Kidney epithelial cell (primary cell): ENCODE results near the gene PYGO2. TPM values are rescaled to one million over a fixed set of nuclear protein-coding genes. Genes with fewer than 3 reads are reported as not detected.

ENCODE experiments used
- DNase-seq: peaks from one replicate; pipeline ENCODE4 v3.0.0-alpha.2; 2010; ENCODE audit warnings: low read depth
- H3K27me3 ChIP-seq: 2 replicates; pipeline ENCODE4 v1.6.0; 2011; ENCODE audit warnings: low read length; ENCODE audit not compliant: control insufficient read depth, insufficient read depth
- H3K36me3 ChIP-seq: 2 replicates; pipeline ENCODE4 v1.5.1; 2011; ENCODE audit warnings: low read length; ENCODE audit not compliant: control insufficient read depth, insufficient read depth
- H3K4me3 ChIP-seq: 2 replicates; pipeline ENCODE4 v1.5.1; 2011; ENCODE audit warnings: low read depth, mild to moderate bottlenecking, control low read depth, low read length
- total RNA-seq: library from RNA; depleted of rRNA; stranded (reverse); fragments of >200 nt; gene quantifications from 2 replicates; pipeline ENCODE4 v1.2.3, GENCODE V29; 2015
- TF ChIP-seq, protein P1 (sequence below): IDR thresholded peaks from 2 replicates; pipeline ENCODE4 v1.5.1; 2011; ENCODE audit warnings: mild to moderate bottlenecking, moderate library complexity, low read length, control low read depth, inconsistent platforms; ENCODE audit not compliant: insufficient read depth, poor library complexity, severe bottlenecking

The PYGO2 gene
- total RNA-seq, 1 donor from 2014 or later: 21.2 TPM

DNA sequence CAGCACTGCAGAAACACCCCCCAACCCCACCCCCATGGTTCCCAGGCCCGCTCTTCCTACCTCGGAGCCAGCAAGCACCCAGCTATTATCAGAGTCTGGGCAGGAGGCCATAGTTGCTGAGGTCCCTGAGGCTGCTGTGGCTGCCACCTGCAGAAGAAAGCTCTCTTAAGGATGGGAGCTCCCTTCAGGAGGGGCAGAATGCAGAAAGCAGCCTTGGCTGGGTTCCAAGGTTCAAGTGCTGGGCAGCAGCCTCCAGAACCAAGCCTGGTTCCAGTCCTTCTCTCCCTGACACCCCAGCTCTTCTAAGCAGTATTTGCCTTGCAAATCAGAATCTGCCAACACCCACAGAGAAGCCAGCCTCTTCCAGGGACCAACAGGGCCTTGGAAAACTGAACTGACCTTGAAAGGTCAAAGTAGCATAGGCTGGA lies 8.0 kb downstream of the PYGO2 start:
- TF ChIP-seq, protein P1, sequence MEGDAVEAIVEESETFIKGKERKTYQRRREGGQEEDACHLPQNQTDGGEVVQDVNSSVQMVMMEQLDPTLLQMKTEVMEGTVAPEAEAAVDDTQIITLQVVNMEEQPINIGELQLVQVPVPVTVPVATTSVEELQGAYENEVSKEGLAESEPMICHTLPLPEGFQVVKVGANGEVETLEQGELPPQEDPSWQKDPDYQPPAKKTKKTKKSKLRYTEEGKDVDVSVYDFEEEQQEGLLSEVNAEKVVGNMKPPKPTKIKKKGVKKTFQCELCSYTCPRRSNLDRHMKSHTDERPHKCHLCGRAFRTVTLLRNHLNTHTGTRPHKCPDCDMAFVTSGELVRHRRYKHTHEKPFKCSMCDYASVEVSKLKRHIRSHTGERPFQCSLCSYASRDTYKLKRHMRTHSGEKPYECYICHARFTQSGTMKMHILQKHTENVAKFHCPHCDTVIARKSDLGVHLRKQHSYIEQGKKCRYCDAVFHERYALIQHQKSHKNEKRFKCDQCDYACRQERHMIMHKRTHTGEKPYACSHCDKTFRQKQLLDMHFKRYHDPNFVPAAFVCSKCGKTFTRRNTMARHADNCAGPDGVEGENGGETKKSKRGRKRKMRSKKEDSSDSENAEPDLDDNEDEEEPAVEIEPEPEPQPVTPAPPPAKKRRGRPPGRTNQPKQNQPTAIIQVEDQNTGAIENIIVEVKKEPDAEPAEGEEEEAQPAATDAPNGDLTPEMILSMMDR: no peak
- DNase-seq: no peak
- Histone ChIP-seq H3K27me3 (no peaks in the 10 kb centered on the region), H3K36me3 (no peaks in the 10 kb centered on the region), H3K4me3 (no peak overlapping the region)

DNA sequence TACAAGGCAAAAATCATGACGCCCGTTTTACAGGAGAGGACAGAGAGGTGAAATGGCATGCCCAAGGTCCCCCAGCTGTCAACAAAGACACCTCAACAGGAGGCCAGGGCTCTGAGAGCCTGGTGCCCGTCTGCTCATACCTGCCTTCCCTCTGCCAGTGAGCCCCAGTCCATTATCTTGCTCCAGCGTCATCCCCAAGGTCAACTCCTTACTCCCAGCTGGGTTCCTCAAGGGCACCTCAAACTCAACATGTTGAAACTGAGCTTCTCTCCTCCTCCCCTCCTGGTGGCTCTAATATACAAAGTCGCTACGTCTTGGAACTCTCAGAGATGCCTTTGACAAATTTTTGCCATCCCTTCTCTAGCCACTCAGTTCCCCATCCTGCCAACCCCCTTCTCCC lies 8.9 kb downstream of the PYGO2 start:
- H3K36me3 ChIP-seq: peaks cover 2% of the 10 kb centered on the region
- TF ChIP-seq, protein P1: no peak
- DNase-seq: no peak
- H3K27me3 ChIP-seq: no peaks in the 10 kb centered on the region
- H3K4me3 ChIP-seq: no peak overlapping the region

DNA sequence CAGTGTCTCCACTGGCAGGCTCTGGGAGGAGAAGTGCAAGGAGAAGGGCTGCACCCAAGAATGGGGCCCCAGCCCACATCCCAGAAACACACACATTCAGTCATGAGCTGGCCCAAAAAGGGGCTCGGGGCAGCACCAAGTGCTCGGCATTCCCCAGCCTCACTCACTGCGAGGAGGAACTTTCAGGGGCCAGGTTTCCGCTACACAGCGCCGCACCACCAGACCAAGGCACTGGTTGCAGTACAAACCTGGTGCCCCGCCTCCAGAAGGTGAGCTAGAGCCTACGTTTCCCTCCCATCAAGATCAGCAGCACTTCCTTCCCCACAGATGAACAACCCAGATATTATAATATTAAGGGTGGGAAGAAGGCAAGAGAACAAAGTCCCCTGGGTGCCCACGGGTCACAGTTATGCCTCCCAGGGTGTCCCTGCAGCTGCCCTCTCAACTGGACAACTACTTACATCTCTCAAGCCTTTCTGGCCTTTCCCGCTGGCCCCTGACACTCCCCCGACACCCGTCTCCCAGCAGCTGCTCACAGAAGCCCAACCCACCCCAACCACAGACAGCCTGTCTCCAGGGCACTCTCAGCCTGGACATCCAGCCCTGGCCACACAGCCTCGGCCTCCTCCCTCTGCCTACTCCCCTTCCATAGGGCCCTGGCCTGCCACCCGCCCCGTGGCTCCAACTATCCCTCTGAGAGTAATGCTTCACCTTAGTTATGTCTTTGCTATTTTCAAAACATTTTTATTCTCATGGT lies 9.5 kb downstream of the PYGO2 start:
- no peak for DNase-seq
- Histone ChIP-seq H3K36me3 (peaks cover 4% of the 10 kb centered on the region), H3K4me3 (no peak overlapping the region), H3K27me3 (no peaks in the 10 kb centered on the region)
- TF ChIP-seq, protein P1: no peak

DNA sequence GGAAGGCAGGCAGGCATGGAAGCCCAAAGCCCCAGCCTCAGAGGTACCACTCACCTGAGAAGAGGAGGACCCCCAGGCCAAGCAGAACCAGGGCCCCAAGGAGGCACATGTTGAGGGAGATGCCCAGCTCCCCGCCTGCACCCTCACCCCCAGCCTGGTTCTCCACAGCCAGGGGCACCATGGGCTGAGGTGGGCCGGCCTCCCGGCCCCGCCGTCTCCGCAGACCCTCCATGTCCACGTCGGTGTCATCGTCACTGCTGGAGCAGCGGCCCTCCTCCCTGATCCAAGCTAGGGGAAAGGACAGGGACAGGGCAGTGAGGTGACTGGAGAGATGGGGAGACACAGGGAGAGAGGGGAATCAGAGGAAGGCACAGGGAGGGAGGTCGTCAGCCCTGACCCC lies 13.5 kb downstream of the PYGO2 start:
- H3K4me3 ChIP-seq: no peak overlapping the region
- TF ChIP-seq, protein P1: no peak
- peaks cover 4% of the 10 kb centered on the region for H3K36me3 ChIP-seq
- no peak for DNase-seq
- H3K27me3 ChIP-seq: no peaks in the 10 kb centered on the region

DNA sequence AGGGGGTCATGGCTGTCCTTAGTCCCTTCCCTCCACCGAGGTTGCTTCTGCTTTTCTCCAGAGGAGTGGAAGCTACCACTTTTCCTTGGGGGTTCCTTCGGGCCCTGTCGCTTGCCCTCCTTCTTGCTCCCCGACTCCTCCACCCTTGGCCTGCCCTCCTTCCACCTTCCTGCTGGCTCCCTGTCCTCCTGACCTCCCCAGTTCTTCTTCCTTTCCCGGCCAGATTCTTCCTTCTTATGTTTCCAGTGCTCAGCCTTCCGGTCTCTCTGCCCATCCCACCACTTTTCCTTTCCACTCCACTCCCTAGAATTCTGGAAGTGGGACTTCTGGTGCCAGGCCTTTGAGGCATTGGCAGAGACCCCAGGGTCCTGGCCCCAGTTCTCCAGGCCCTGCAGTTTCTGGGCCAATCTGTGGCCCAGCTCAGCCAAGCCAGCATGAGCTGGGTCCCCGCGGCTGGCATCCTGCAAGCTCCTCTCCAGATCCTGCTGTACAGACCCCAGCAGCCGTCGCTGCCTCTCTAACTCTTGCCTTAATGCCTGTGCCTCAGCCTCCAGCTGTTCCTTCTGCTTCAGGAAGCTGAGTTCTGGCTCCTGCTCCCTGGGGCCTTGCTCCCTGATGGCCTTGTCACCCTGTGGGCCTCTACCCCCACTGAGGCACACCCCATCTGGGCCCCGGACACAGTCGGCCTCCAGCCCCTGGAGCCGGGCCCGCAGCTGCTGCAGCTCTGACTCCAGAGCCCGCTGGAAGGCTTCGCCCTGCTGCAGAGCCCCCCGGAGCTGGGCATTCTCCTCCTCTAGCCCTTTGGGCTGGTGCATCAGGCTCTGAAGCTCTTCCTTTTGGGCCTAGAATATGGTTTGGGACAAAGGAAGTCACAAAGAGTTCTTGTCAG lies 15.4 kb downstream of the PYGO2 start:
- no peak overlapping the region for H3K4me3 ChIP-seq
- no peak for DNase-seq
- TF ChIP-seq, protein P1: no peak
- H3K36me3 ChIP-seq: peaks cover 4% of the 10 kb centered on the region
- H3K27me3 ChIP-seq: no peaks in the 10 kb centered on the region
